GM21576 (cell line): ENCODE data around the gene TMEM63A.
"Not testable (repeated sequence)": the region's sequence is repeated elsewhere in the genome, so short reads cannot be mapped to it uniquely, and the experiment has no call there.

Source experiments
- ATAC-seq: cut with Tn5 transposase; IDR thresholded peaks from one replicate; pipeline ENCODE4 v1.9.1; 2021; ENCODE audit warnings: mild to moderate bottlenecking, moderate library complexity; ENCODE audit not compliant: unreplicated experiment

TMEM63A gene

DNA sequence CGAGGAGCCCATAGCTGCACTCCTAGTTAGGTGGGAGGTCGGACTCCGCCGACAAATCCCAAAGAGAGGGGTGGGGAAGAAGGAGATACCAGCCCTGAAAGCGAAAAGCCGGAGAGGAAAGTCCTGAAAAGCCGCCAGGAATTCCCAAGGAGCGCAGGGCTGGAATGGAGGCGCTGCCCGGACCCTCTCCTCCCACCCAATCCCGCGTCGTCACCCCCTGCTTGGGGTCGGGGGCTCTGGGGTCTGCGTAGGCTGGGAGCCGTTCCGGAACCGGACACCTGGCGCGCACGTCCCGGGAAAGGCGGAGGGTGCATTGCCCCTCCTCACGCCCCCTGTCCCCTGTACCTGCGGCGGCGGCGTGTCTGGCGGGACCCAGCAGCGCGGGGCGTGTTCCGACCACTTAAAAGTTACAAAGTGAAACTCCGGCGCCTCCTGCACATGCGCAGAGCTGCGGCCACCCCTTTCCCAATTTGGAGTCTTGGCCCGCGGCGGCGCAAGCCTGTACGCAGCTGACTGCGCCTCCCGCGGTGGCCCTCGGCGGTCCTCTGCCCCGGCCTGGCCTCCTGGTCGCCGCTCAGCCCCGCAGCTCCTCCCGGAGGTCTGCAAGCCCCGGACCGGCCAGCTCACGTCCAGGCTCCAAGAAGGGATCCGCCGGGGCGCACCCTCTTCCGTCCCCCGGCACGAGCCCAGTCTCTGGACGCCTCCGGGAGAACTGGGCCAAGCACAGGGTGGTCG is at the start of gene TMEM63A:
Gene TMEM63A, minus strand, starts transcription at position 422 of the 735 bp plus-strand sequence. CDS start 4,800 bp downstream, outside the sequence.
- ATAC-seq: peak; percentile 69

DNA sequence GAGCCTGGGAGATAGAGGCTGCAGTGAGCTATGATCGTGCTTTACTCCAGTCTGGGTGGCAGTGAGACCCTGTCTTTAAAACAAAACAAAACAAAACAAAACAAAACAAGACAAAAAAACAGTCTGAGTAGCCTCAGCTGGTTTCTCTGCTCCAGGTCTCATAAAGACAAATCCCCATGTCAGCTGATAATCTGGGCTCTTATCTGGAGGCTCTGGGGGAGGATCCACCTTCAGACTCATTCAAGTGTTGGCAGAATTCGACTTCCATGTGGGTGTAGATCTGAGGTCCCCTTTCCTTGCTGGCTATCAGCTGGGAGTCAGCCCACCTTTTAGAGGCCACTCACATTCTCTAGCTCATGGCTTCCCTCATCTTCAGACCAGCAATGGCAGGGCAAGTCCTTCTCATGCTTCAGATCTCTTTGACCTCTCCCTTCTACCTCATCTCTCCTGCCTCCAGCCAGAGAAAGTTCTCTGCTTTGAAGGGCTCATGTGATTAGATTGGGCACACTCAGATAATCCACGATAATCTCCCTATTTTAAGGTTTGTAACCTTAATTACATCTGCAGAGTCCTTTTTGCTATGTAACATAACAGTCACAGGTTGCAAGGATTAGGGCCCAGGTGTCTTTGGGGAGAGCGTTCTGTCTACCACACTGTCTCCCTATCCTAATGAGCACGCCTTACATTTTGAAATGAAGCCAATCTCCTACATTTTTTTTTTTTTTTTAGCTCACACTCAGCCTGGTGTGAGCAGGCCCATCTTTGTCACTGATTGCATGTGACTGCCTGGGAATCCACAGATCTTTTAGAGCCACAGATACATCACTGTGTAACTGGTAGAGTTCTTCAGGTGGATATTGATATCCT is 49.3 kb upstream of the TMEM63A start:
- ATAC-seq: no peak

DNA sequence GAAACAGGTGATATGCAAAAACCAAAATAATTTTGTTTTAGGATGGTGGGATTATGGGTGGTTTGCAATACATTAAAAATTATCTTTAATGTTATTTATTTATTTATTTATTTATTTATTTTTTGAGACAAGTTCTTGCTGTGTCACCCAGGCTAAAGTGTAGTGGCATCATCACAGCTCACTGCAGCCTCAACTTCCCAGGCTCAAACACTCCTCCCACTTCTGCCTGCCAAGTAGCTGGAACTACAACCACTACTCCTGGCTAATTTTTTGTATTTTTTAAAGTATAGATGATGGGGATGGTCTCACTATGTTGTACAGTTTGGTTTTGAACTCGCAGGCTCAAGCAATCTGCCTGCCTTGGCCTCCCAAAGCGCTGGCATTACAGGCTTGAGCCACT is 48.4 kb upstream of the TMEM63A start:
- ATAC-seq: no peak

DNA sequence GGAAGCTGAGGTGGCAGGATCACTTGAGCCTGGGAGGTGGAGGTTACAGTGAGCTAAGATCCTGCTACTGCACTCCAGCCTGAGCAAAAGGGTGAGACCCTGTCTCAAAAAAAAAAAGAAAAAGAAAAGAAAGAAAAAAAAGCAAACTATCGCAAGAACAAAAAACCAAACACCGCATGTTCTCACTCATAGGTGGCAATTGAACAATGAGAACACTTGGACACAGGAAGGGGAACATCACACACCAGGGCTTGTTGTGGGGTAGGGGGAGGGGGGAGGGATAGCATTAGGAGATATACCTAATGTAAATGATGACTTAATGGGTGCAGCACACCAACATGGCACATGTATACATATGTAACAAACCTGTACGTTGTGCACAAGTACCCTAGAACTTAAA is 47.3 kb upstream of the TMEM63A start:
- ATAC-seq: not testable (repeated sequence)

DNA sequence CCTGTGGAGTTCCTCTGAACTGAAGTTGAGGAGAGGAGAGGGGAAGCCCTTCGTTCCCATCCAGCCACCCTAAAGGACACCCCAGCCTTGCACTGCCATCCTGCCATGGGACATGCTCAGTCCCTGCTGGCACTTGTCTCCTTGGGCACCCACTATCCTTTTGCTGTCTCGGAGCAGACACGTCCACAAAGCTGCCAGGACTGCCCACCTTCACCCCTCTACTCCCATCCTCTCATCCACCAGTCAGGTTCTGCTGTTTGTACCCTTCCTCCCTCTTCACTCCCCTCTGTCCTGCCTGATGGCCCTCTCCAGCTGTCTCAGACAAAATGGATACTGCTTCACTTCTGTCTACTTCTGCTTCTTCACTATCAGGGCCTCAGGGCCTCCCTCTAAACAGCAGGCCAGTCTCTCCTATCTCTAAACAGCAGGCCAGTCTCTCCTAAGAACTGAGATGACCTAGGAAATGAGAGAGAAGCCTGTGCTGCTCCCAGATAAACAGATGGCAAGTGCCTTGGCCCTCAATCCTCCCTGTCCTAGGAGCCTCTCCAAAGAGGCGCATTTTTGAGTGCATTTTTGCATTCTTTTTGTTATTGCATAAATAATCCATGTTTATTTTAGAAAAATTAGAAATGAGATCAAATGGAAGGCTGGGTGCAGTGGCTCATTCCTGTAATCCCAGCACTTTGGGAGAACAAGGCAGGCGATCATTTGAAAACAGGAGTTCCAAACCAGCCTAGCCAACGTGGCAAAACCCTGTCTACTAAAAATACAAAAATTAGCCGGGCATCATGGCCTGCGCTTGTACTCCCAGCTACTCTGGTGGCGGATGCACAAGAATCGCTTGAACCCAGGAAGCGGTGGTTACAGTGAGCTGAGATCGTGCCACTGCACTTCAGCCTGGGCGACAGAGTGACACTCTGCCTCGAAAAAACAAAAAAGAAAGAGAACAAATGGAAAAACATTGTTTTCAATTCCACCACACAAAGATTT is 46.3 kb upstream of the TMEM63A start:
- no peak for ATAC-seq

DNA sequence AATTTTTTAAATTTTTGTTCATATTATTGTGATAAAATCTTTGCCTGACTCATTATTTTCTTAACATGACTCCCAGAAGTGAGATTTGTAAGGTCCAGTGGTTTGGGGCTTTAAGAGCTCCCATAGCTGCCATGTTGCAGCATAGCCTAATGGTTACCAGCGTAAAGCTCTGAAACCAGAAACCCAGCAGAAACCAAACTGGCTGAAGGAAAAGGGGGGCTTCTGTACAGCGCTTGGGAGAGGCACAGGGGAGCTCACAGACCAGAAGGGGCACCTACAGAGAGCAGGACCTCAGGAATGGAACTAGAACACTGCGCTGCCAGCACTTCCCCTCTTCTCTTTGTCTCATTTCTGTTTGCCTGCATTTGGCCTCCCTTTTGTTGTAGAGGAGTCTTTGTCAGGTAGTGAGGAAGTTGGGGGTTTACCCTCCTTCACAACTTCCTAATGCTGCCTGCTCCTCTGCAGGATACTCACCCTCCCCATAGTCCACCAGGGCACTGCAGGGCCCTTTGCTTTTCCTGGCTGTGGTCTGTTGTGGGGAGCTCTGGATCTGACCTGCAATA is 44.5 kb upstream of the TMEM63A start:
- ATAC-seq: no peak

DNA sequence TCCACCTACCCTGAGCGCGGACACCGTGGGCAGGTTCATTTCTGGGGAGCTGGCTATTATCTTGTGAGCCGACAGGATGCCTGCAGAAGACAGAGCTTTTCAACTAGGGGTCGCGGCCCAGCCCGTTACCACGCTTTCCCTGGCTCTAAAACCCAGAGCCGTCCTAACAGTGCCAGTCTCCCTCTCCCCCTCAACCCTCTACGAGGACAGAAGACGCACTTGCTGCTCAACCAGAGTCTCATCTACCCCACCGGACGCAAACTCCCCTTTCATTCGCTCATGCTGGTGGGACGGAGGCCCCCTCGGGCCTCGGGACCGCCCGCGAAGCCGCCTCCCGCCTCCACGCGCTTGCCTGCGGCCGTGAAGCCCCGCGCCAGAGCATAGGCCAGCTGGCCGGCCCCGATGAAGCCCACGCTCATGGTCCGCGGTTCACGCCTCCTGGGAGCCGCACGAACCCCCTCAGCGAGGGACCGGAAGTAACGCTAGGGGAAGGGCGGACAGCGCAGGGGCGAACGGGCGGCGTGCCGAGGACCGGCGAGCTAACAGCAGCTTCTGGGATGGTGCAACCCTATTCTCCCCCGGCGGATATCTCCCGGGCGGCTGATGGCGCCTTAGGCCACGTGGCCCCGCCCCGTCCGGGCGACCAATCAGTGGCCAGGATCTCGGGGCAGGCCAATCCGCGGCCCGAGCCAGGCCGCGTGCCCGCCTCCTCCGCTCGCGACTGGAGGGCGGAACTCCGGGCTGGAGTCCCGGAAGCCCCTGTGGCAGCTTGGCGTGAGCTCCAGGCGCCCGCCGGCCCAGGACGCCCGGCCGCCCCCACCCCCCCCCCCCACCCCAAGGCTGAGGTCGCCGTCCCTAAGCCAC is 41.7 kb upstream of the TMEM63A start, which contains the start of gene PYCR2:
Gene PYCR2, minus strand, starts transcription at position 559 of the 864 bp plus-strand sequence. Its CDS starts 140 bp downstream, at position 419.
- peak; percentile 98 for ATAC-seq

DNA sequence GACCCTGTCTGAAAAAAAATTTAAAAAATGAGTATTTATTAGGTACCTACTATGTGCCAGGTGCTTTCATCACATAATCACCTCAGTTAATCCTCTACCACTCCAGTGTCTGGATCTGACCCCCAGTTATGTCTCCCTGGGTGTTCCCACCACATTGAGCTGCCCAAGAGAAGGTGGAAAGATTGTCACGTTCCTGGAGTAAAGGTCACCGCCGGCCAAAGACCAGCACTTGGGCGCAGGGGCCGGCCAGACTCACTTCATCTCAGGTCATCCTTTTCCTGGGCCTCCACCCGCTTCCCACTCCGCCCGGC is 41.2 kb upstream of the TMEM63A start:
- no peak for ATAC-seq

DNA sequence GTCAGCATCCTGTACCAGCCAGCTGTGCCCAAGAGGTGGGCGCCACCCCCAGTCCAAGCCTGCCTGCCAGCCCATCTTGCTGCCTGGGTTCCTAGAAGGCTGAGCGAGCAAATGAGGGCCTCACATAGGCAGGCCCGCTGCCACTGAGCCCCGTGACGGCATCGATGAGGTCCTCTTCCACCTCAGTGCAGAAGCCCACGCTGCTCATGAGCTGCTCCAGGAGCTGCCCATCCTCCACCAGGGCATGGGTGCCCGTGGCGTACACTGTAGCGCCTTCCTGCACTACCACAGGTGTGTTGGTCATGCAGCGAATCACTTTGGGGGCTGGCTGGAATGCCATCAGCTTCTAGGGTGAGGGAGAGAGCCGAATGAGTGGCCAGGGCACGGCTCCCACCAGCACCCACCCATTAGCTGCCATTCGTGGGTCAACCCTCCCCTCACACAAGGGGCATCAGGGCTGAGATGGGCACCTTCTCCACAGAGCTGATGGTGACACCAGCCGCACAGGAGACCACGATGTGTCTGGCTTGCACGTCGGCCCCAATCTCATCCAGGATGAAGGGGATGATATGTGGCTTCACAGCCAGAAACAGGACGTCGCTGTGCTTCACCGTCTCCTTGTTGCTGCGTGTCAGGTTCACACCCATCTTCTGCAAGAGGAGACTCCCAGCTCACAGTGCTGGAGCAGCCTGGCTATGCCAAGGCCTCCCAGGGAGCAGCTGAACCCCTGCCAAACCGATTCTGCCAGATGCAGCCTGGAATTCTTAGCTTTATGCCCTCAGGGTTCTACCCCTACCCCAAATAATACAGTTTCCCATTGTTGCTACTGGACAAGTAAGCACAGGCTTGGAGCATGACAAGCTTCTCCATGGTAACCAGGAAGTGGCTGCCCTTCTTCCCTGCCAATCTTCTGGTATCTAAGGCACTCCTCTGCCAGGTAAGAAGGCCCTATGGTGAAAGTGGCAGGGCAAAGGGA is 39.8 kb upstream of the TMEM63A start:
- no peak for ATAC-seq

DNA sequence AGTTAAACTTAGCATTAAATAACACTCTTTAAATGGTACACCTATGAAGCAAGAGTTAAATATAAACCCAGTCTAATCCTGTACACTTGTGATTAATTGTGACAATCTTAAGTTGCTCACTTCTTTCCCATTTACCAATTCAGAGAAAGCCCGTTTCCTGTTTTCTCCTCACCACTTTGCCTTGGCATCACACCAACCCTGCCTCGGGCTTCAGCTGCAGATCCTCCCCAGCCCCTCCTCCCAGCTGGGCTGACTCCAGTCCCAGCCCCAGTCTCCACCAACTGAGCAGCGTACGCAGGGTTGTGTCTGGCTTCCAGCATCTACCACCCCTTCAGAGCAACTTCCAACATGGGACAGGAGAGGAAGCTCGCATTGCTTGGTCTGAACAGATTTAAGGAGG is 37.7 kb upstream of the TMEM63A start:
- no peak for ATAC-seq

DNA sequence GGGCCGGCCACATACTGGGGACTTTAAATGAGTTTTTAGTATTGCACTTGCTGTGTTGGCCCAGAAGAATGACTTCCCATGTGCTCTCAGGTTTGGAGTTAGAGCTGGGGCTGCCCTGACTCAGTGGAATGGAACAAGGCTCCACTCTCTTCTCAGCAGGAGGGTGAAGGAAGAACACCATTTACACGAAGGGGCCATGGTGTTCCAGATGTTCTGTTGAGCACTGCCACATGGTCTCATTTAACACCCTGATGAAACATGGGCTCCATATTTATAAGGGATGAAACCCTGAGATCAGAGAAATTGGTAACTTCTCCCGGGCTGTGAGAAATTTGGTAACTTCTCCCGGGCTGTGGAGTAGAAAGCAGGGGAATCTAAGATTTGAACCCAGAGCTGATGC is 36.1 kb upstream of the TMEM63A start:
- no peak for ATAC-seq

DNA sequence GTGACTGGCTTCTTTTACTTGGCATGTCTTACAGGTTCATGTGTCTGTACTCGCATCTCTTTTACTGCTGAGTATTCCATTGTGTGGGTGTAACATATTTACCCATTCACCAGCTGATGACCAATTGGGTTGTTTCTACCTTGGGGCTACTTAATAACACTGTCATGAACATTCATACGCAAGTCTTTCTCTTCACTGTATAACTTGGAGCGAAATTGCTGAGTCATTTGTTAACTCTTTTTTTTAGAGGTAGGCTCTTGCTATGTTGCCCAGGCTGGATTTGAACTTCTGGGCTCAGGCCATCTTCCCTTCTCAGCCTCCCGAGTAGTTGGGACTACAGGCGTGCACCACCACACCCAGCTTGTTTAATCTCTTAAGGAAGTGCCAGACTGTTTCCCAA is 35.4 kb upstream of the TMEM63A start:
- no peak for ATAC-seq

DNA sequence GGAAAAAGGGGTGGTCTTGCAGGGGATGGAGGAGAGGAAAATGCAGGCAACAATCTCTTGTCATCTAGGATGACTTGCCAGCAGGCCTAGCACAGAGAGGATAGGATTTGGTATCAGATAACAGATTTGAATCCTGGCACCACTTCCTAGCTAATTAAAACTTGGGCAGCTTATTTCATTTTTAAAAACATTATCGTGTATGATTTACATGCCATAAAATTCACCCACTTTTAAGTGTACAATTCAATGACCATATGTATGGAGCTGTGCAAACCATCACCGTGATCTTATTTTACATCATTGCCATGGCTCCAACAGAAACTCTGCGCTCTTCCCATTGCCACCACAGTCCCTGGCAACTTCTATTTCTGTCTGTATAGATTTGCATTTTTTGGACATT is 34.9 kb upstream of the TMEM63A start:
- no peak for ATAC-seq

DNA sequence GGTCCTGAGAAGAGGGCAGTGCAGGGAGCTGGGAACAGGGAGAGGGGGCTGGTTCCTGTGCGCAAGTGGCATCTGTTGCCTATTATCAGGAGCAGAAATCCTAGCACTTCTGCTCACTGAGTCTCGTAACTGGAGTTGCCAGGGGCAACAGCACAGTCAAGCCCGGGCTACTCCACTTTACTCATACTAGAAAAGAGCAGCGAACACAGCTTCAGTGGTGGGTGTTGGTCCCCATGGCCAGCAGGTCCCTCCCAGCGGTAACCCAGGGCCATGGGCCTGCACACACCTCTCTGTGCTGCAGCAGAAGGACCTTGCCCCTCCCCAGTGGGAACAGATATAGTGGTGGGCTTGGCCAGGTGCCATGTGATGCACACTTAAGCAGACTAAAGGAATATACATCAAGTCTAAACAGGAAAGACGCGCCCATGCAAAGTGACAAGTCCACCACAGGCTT is 33.4 kb upstream of the TMEM63A start:
- no peak for ATAC-seq

DNA sequence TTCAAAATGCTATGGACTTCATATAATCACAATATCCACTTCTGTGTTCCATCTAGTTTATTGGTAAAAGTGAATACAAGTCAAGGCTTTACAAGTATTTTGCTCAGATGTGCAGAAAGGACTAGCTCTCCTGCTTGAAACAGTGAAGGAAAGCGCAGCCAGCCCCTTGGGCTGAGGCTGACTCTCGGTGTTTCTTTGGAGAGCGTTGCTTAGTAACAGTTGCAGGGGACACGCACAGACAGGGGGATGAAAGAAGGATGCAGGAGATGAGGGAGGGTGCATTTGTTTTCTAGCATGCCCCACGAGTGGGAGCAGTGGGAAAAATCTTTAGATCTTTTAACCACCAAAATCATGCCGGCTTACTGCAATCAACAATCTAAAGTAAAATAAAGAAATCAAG is 32.8 kb upstream of the TMEM63A start:
- no peak for ATAC-seq

DNA sequence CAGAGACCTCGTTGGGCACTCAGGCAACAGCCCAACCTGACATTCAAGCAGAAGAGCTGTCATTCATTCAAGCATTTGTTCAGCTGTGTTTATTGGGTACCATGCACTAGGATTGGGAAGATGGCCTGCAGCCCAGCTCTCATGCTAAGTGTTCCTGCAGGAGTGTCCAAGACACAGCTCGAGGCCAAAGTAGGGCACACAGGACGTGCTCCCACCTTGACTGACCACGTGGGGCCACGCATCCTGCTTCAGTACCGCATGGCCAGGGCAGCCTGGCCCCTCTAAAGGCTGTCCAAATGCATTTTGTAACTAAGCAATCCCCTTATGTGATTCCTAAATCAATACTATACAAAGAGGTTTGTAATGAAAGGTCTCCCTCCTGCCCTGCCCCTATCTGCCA is 32.2 kb upstream of the TMEM63A start:
- no peak for ATAC-seq

DNA sequence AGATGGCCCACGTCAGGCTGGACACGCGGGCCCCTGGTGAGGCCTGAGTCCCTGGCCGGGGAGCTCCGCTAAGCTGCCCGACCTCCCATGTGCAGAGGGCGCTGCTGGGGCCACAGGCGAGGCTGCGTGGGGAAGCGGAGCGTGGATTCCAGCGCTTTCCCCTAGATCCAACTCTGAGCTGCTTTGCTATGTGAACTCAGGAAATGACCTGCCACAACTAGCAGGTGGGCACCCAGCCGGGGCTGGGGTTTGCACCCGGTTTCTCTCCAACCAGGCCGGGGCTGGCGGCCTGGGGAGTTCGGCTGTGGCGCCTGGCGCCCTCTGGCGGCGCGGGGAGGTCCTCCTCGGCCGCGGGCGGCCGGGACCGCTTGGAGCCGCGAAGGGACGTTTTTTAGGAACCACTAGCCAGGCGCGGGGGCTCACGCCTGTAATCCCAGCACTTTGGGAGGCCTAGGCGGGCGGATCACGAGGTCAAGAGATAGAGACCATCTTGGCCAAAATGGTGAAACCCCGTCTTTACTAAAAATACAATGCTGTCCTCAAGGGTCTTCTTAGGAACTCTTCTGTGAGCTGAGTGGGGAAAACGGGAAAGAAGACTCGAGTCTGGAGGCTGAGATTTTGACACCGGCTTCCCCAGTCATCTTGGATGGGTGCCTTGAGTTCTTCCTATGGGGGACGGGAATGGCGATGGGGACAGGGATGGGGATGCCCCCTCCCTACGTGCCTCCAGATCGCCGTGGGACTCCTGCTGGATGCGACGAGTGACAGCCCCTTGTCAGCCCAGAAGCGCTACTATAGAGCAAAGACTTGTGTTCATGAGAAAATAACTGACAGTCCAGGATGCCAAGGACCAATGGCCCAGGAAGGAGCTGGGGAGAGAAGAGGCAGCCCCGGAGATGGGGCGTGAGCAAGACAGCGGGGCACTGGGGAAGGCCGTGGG is 29.3 kb upstream of the TMEM63A start:
- ATAC-seq: no peak
